ENCODE data around the gene HEATR3.

DNA sequence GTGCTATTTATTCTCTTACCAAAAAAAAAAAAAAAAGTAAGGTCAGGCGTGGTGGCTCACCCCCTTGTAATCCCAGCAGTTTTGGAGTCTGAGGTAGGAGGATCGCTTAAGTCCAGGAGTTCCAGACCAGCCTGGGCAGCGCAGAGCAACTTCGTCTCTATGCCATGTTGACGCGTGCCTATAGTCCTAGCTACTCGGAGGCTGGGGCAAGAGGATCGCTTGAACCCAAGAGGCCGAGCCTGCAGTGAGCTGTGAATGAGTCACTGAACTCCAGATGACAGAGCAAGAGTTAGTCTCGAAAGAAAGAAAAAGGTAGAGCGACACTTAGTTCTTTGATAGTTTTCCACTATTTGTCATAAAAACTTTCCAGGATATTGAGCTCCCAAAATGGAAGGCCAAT, 86.0 kb downstream of the HEATR3 start:
- TF ChIP-seq POLR2A (IDR thresholded peaks at IDR 0.05) = no peak
- TF ChIP-seq, protein P1, sequence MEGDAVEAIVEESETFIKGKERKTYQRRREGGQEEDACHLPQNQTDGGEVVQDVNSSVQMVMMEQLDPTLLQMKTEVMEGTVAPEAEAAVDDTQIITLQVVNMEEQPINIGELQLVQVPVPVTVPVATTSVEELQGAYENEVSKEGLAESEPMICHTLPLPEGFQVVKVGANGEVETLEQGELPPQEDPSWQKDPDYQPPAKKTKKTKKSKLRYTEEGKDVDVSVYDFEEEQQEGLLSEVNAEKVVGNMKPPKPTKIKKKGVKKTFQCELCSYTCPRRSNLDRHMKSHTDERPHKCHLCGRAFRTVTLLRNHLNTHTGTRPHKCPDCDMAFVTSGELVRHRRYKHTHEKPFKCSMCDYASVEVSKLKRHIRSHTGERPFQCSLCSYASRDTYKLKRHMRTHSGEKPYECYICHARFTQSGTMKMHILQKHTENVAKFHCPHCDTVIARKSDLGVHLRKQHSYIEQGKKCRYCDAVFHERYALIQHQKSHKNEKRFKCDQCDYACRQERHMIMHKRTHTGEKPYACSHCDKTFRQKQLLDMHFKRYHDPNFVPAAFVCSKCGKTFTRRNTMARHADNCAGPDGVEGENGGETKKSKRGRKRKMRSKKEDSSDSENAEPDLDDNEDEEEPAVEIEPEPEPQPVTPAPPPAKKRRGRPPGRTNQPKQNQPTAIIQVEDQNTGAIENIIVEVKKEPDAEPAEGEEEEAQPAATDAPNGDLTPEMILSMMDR (IDR thresholded peaks at IDR 0.05) = no peak

All from heart left ventricle (tissue), 13 donors.